ENCODE data around the gene ZNF208. TPM values are rescaled to one million over a fixed set of nuclear protein-coding genes. Genes with fewer than 3 reads are reported as not detected.

Gene ZNF208
- total RNA-seq, 1 donor from 2014 or later = 5.6 TPM

- Histone ChIP-seq H3K27ac (no peak overlapping the region), H3K27me3 (no peaks in the 10 kb centered on the region), H3K4me3 (no peak overlapping the region), H3K9me3 (no peaks in the 10 kb centered on the region), H3K36me3 (no peaks in the 10 kb centered on the region), H3K4me1 (no peaks in the 10 kb centered on the region)
- no peak for DNase-seq (ENCODE audit: extremely low spot score in 2 of 2)
- intact Hi-C loops (cut with DNase I) = no loop called here
- TF ChIP-seq POLR2AphosphoS5 (IDR thresholded peaks at IDR 0.05; ENCODE audit: insufficient read depth in 1 of 2, low read depth in 1 of 2) (no peak), POLR2A (IDR thresholded peaks at IDR 0.05) (no peak), CTCF (IDR thresholded peaks at IDR 0.05) (no peak)
Measured at GRCh38 chr19:21883516-21883915, 127.2 kb downstream of the ZNF208 start.

Other genes starting within 250 kb of the ZNF208 start
- gene ZNF100, start 243.4 kb downstream of the ZNF208 start, total RNA-seq = 5.4 TPM
- 12.0 TPM for gene ZNF43, start 174.8 kb downstream of the ZNF208 start, total RNA-seq
- 1.2 TPM for gene ZNF257, start 41.5 kb upstream of the ZNF208 start, total RNA-seq
- 0.74 TPM for gene ZNF676, start 186.0 kb upstream of the ZNF208 start, total RNA-seq